Fibroblast of the aortic adventitia (primary cell): ENCODE data around the gene MLPH. TPM values are rescaled to one million over a fixed set of nuclear protein-coding genes. Genes with fewer than 3 reads are reported as not detected.

Experiments
- DNase-seq: peaks from one replicate; pipeline ENCODE4 v3.0.0-alpha.2; 2010; ENCODE audit warnings: low read depth
- H3K4me3 ChIP-seq: 2 replicates; pipeline ENCODE4 v1.5.1; 2011; ENCODE audit warnings: low read depth, mild to moderate bottlenecking, control low read depth, low read length, moderate library complexity
- CTCF ChIP-seq: IDR thresholded peaks from 2 replicates; pipeline ENCODE4 v1.5.1; 2011; ENCODE audit warnings: mild to moderate bottlenecking, low read length, control low read depth, inconsistent platforms; ENCODE audit not compliant: insufficient read depth
- small RNA-seq: library from RNA; depleted of rRNA; stranded (forward); fragments of <200 nt; gene quantifications from one replicate; pipeline ENCODE3, GENCODE V24; 2012
- total RNA-seq: library from RNA; depleted of rRNA; stranded (reverse); fragments of >200 nt; gene quantifications from 2 replicates; pipeline ENCODE4 v1.2.3, GENCODE V29; 2012; ENCODE audit warnings: low replicate concordance

MLPH gene
- total RNA-seq, 1 donor = 5.2 TPM

GRCh38 chr2:237604391-237604790, 117.3 kb downstream of the MLPH start:
- H3K4me3 ChIP-seq = no peak overlapping the region
- DNase-seq = no peak
- no peak for TF ChIP-seq CTCF

Small RNAs within 50 kb of the gene (small RNA-seq; reads per million reads assigned to genes)
- not detected for gene MIR6811
- gene RNU6-1140P = 0.57 reads per million

Other genes with a start within 250 kb of the MLPH start
- 1,372 and 1,478 TPM in 2 replicates for gene COL6A3, start 73.1 kb upstream of the MLPH start, total RNA-seq
- not detected in 2 replicates for gene PRLH, start 79.3 kb downstream of the MLPH start, total RNA-seq
- 0.54 and 3.5 TPM in 2 replicates for gene RAB17, start 103.5 kb downstream of the MLPH start, total RNA-seq
- 29.2 and 49.0 TPM in 2 replicates for gene LRRFIP1, start 140.3 kb downstream of the MLPH start, total RNA-seq